ENCODE results near the gene NR3C1.

- TF ChIP-seq CTCF (IDR thresholded peaks at IDR 0.05) (no peak), EZH2 (IDR thresholded peaks at IDR 0.05; ENCODE audit: borderline replicate concordance, insufficient read depth, low read depth, low read length, poor library complexity, severe bottlenecking) (no peak)
These were observed 171.3 kb downstream of the NR3C1 start for GRCh38 chr5:143231973-143232812.
